H1 (cell line): Measurements from ENCODE around the gene FOXN1. TPM values are rescaled to one million over a fixed set of nuclear protein-coding genes. Genes with fewer than 3 reads are reported as not detected.

Experiments
- CTCF ChIA-PET: fragments of 300-600 bp; sonication (Branson Sonifier 250); formaldehyde crosslinking; loops from one replicate; lab custom pipeline; 2021; ENCODE audit not compliant: partially characterized antibody; lab: Charles Lee
- POLR2A ChIA-PET: fragments of 300-600 bp; sonication (Branson Sonifier 250); formaldehyde crosslinking; loops from one replicate; lab custom pipeline; 2021; ENCODE audit warnings: inconsistent platforms; ENCODE audit not compliant: partially characterized antibody; lab: Charles Lee
- DNase-seq, 2 experiments: peaks; one replicate each; pipeline versions ENCODE4 v3.0.0 to v3.0.0-alpha.2; 2010 to 2022; ENCODE audit warnings: low spot score in 2 of 2, low read depth in 1 of 2, mixed read lengths in 1 of 2
- FAIRE-seq: peaks from 2 replicates; lab custom pipeline; 2011; peaks lifted over from hg19 to GRCh38; lab: Jason Lieb, UNC
- H2AFZ ChIP-seq: 2 replicates; pipeline ENCODE4 v1.8.1; 2012; ENCODE audit warnings: low read length, inconsistent platforms
- H2AK5ac ChIP-seq: 2 replicates; pipeline ENCODE4 v1.6.1; 2013; ENCODE audit warnings: low read depth, low read length
- H2BK120ac ChIP-seq: replicated peaks from 2 replicates; pipeline ENCODE3; 2013; ENCODE audit warnings: low read depth, low read length, inconsistent platforms
- H2BK12ac ChIP-seq: 2 replicates; pipeline ENCODE4 v1.6.1; 2013; ENCODE audit warnings: low read depth, low read length
- H2BK15ac ChIP-seq: 2 replicates; pipeline ENCODE4 v1.6.1; 2013; ENCODE audit warnings: low read length
- H2BK20ac ChIP-seq: 2 replicates; pipeline ENCODE4 v1.6.1; 2013; ENCODE audit warnings: low read length
- H2BK5ac ChIP-seq: 2 replicates; pipeline ENCODE4 v1.6.1; 2013; ENCODE audit warnings: low read depth, low read length
- H3K14ac ChIP-seq: 2 replicates; pipeline ENCODE4 v1.6.1; 2013; ENCODE audit warnings: inconsistent platforms; ENCODE audit not compliant: insufficient read length
- H3K18ac ChIP-seq: 2 replicates; pipeline ENCODE4 v1.6.1; 2013; ENCODE audit warnings: low read length; ENCODE audit errors: extremely low read depth
- H3K23ac ChIP-seq: 2 replicates; pipeline ENCODE4 v1.6.1; 2013; ENCODE audit warnings: inconsistent platforms; ENCODE audit not compliant: insufficient read length
- H3K23me2 ChIP-seq: 2 replicates; pipeline ENCODE4 v1.6.1; 2013; ENCODE audit warnings: low read depth, low read length
- H3K27ac ChIP-seq: 2 replicates; pipeline ENCODE4 v1.6.1; 2011; ENCODE audit warnings: low read depth, low read length, inconsistent platforms
- H3K27me3 ChIP-seq, 4 experiments: replicated peaks in 1 of 4; 1 replicate in 1 of 4; 2 replicates in 3 of 4; pipeline versions ENCODE4 v1.6.1 to v1.8.1; 2011 to 2013; ENCODE audit warnings: low read length in 3 of 4, mild to moderate bottlenecking in 3 of 4, inconsistent platforms in 2 of 4, mixed read lengths in 2 of 4, moderate library complexity in 1 of 4; ENCODE audit not compliant: control insufficient read depth in 3 of 4, insufficient read depth in 3 of 4; ENCODE audit errors: extremely low read depth in 1 of 4
- H3K36me3 ChIP-seq, 4 experiments: 2 replicates each; pipeline versions ENCODE4 v1.6.1 to v1.8.1; 2011 to 2013; ENCODE audit warnings: mild to moderate bottlenecking in 4 of 4, low read length in 3 of 4, moderate library complexity in 2 of 4, control low read depth in 1 of 4, inconsistent platforms in 1 of 4; ENCODE audit not compliant: insufficient read depth in 4 of 4, control insufficient read depth in 2 of 4
- H3K4ac ChIP-seq: replicated peaks from 2 replicates; pipeline ENCODE3; 2013; ENCODE audit warnings: low read length, low read depth, mixed read lengths, inconsistent platforms; ENCODE audit not compliant: insufficient read length
- H3K4me1 ChIP-seq, 4 experiments: replicated peaks in 1 of 4; 1 replicate in 1 of 4; 2 replicates in 3 of 4; pipeline versions ENCODE4 v1.6.1 to v1.8.1; 2011 to 2013; ENCODE audit warnings: low read length in 3 of 4, inconsistent platforms in 2 of 4, mixed read lengths in 1 of 4; ENCODE audit not compliant: insufficient read depth in 4 of 4, control insufficient read depth in 3 of 4
- H3K4me2 ChIP-seq, 2 experiments: 2 replicates each; pipeline versions ENCODE4 v1.6.1 to v1.8.1; 2011 to 2013; ENCODE audit warnings: low read depth in 2 of 2, low read length in 2 of 2, control low read depth in 1 of 2, inconsistent platforms in 1 of 2, mild to moderate bottlenecking in 1 of 2; ENCODE audit not compliant: insufficient read depth in 1 of 2
- H3K4me3 ChIP-seq, 4 experiments: fragments of 200-600, 300-600 bp in 1 of 4; sonication (generic), shearing (Covaris generic), sonication (Bioruptor Twin) in 1 of 4; 2 replicates each; pipeline versions ENCODE4 v1.5.1 to v1.8.1; 2011 to 2016; ENCODE audit warnings: low read length in 4 of 4, low read depth in 3 of 4, control low read depth in 2 of 4, inconsistent platforms in 2 of 4, mild to moderate bottlenecking in 2 of 4, mixed read lengths in 1 of 4, moderate library complexity in 1 of 4; ENCODE audit not compliant: insufficient read depth in 2 of 4; ENCODE audit errors: extremely low read depth in 1 of 4
- H3K56ac ChIP-seq: replicated peaks from 2 replicates; pipeline ENCODE3; 2013; ENCODE audit warnings: low read depth, mild to moderate bottlenecking, mixed read lengths, low read length, inconsistent platforms; ENCODE audit not compliant: insufficient read length
- H3K79me1 ChIP-seq: 2 replicates; pipeline ENCODE4 v1.6.1; 2013; ENCODE audit warnings: low read depth, low read length, control low read depth
- H3K79me2 ChIP-seq, 2 experiments: 2 replicates each; pipeline versions ENCODE4 v1.6.1 to v1.8.1; 2012 to 2013; ENCODE audit warnings: low read length in 2 of 2, mild to moderate bottlenecking in 2 of 2, inconsistent platforms in 1 of 2; ENCODE audit not compliant: insufficient read depth in 2 of 2, control insufficient read depth in 1 of 2
- H3K9ac ChIP-seq, 4 experiments: replicated peaks in 1 of 4; 1 replicate in 1 of 4; 2 replicates in 3 of 4; pipeline versions ENCODE4 v1.6.1 to v1.8.1; 2011 to 2013; ENCODE audit warnings: low read depth in 3 of 4, low read length in 3 of 4, control low read depth in 2 of 4, mild to moderate bottlenecking in 2 of 4, moderate library complexity in 2 of 4, inconsistent platforms in 1 of 4; ENCODE audit errors: extremely low read depth in 1 of 4
- H3K9me3 ChIP-seq, 2 experiments: 2 replicates each; pipeline versions ENCODE4 v1.6.1 to v1.8.1; 2012 to 2013; ENCODE audit warnings: mild to moderate bottlenecking in 2 of 2, moderate library complexity in 2 of 2, control low read depth in 1 of 2, inconsistent platforms in 1 of 2, low read depth in 1 of 2, low read length in 1 of 2, mixed read lengths in 1 of 2; ENCODE audit not compliant: insufficient read depth in 2 of 2
- H4K20me1 ChIP-seq, 2 experiments: replicated peaks in 1 of 2; 2 replicates each; pipeline versions ENCODE3 to v1.8.1; 2011 to 2013; ENCODE audit warnings: inconsistent platforms in 2 of 2, low read length in 2 of 2, mild to moderate bottlenecking in 1 of 2; ENCODE audit not compliant: insufficient read depth in 2 of 2, control insufficient read depth in 1 of 2
- H4K5ac ChIP-seq: 2 replicates; pipeline ENCODE4 v1.6.1; 2013; ENCODE audit warnings: low read length, low read depth, mixed read lengths, inconsistent platforms; ENCODE audit not compliant: insufficient read length
- H4K8ac ChIP-seq: 2 replicates; pipeline ENCODE4 v1.8.0; 2013; ENCODE audit warnings: mild to moderate bottlenecking, moderate library complexity, low read length, inconsistent platforms; ENCODE audit not compliant: insufficient read depth; ENCODE audit errors: extremely low read depth
- H4K91ac ChIP-seq: replicated peaks from 2 replicates; pipeline ENCODE3; 2013; ENCODE audit warnings: low read length, mixed read lengths, inconsistent platforms; ENCODE audit not compliant: insufficient read length
- BRCA1 ChIP-seq: IDR thresholded peaks from 2 replicates; pipeline ENCODE4 v1.6.1; 2012; ENCODE audit warnings: low read depth, low read length, improper control_type of control experiment
- CHD2 ChIP-seq: IDR thresholded peaks from 2 replicates; pipeline ENCODE4 v1.6.1; 2012; ENCODE audit warnings: low read length, improper control_type of control experiment
- GTF2F1 ChIP-seq: IDR thresholded peaks from 2 replicates; pipeline ENCODE4 v1.6.1; 2012; ENCODE audit warnings: low read depth, low read length, improper control_type of control experiment, borderline replicate concordance
- HDAC6 ChIP-seq: IDR thresholded peaks from one replicate; pipeline ENCODE4 v1.7.1; 2012; ENCODE audit warnings: low read depth, mild to moderate bottlenecking, inconsistent platforms, low read length, moderate library complexity
- SP4 ChIP-seq: IDR thresholded peaks from 2 replicates; pipeline ENCODE4 v1.6.1; 2012; ENCODE audit warnings: low read length, inconsistent platforms
- TBP ChIP-seq: IDR thresholded peaks from 2 replicates; pipeline ENCODE4 v1.6.1; 2011; ENCODE audit warnings: low read depth, low read length, improper control_type of control experiment
- TCF12 ChIP-seq: IDR thresholded peaks from 2 replicates; pipeline ENCODE4 v1.6.1; 2011; ENCODE audit warnings: low read depth, mild to moderate bottlenecking, low read length
- WGBS, 2 experiments: shearing (Covaris generic) in 1 of 2; methylation state at CpG; one replicate each; pipeline versions ENCODE4 v1.1.6 to v1.1.7; 2013 to 2015; ENCODE audit warnings: low lambda C conversion rate in 2 of 2, mixed read lengths in 2 of 2, inconsistent platforms in 1 of 2, low coverage in 1 of 2, missing lambda C conversion rate in 1 of 2; ENCODE audit not compliant: insufficient replicate concordance in 2 of 2, insufficient coverage in 1 of 2, insufficient read length in 1 of 2; ENCODE audit errors: extremely low coverage in 1 of 2, missing lambda C conversion rate in 1 of 2; 5-methylcytosine and 5-hydroxymethylcytosine counted together
- polyA plus RNA-seq, 7 experiments: library from polyadenylated mRNA; depleted of rRNA in 3 of 7; stranded (reverse) in 5 of 7; unstranded in 2 of 7; fragments of >200 nt in 5 of 7; fragments of 200-250 nt in 2 of 7; gene quantifications; 1 replicate in 5 of 7; 2 replicates in 1 of 7; 4 replicates in 1 of 7; pipeline versions ENCODE4 v1.2.1 to v1.2.3, GENCODE V29; 2011 to 2013; ENCODE audit warnings: missing spikeins in 2 of 7, mixed read lengths in 2 of 7
- total RNA-seq: library from RNA; stranded (reverse); fragmentation: NEBNext Ultra II Directional; extraction: Animal tissue kit (Norgen Biotek cat#: 25700); gene quantifications from 2 replicates; pipeline ENCODE4 v1.2.1, GENCODE V29; 2021

FOXN1 gene
- total and polyA plus RNA-seq, 2 of the 8 experiments (the other 6 are each of a cell fraction or from before 2014, with no cell fraction given), result not detected

DNA sequence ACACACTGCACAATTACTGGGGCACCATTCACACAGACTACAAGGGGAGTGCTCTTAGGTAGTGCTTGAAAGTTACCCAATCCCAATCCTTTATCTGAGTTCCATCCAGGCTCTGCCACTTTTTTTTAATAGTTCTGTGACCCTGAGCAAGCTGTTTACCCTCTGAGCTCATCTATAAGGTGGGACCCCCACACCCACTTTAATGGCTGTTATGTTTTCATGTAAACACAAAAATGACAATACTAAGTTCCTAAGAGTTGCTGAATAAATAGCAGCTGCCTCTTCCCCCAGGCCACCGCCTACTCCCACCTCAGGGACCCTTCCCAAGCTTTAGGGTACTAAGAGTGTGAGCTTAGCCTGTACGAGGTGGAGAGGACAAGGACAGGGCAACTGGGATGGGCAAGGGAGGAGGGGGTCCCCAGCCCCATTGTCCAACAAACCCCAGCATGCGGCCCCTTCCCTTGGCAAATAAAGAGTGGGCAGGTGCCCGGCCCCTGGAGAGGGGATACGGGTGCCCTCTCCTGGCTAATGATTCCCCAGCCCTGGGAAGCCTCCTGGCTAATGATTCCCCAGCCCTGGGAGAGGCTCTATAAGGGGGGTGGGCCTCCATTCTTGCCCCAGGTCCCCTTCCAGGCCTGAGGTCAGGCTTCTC is 18.1 kb upstream of the FOXN1 start:
- Histone ChIP-seq H3K4me3 (no peak overlapping the region), H3K79me1 (no peaks in the 10 kb centered on the region), H3K79me2 (no peaks in the 10 kb centered on the region), H2BK12ac (no peak overlapping the region), H2AK5ac (no peak overlapping the region), H4K20me1 (no peaks in the 10 kb centered on the region), H3K4me2 (no peak overlapping the region), H3K4ac (no peak overlapping the region), H4K91ac (no peak overlapping the region), H3K27me3 (no peaks in the 10 kb centered on the region), H2BK15ac (no peak overlapping the region), H2BK5ac (no peak overlapping the region), H2BK20ac (no peak overlapping the region), H3K27ac (no peak overlapping the region), H3K9ac (no peak overlapping the region), H3K14ac (no peak overlapping the region), H2AFZ (no peak overlapping the region), H3K4me1 (peaks cover 0 to 3% (median 0%) of the 10 kb centered on the region in 4 experiments; a peak in 2 of 7 replicates), H4K5ac (no peak overlapping the region), H3K23me2 (no peaks in the 10 kb centered on the region), H3K18ac (no peak overlapping the region), H2BK120ac (no peak overlapping the region), H3K23ac (no peak overlapping the region), H3K56ac (no peak overlapping the region), H3K9me3 (no peaks in the 10 kb centered on the region), H4K8ac (no peak overlapping the region), H3K36me3 (no peaks in the 10 kb centered on the region)
- POLR2A ChIA-PET, result interaction anchor here (1.0 to 1.1 kb wide), 3 partner anchors 38 to 63 kb away, joined by 3 read pairs; no protein-coding TSS in a partner anchor
- no peak for TF ChIP-seq GTF2F1
- TF ChIP-seq CHD2, result no peak
- TF ChIP-seq TCF12, result no peak
- no peak for TF ChIP-seq BRCA1
- TF ChIP-seq TBP, result no peak
- TF ChIP-seq HDAC6, result no peak
- TF ChIP-seq SP4, result no peak
- FAIRE-seq (no peak), DNase-seq (no peak)
- CTCF ChIA-PET, result interaction anchor here (0.6 to 5.9 kb wide), 11 partner anchors 9 to 160 kb away, joined by 3 to 54 read pairs (median 4); no protein-coding TSS in a partner anchor
- 95% methylated on average over 5 of the region's 5 CpGs; no CpG with 5 or more reads in 1 of the 2 experiments for WGBS, 2 experiments
